HG03460 (cell line): ENCODE data around the gene UCN3.
"Not testable (repeated sequence)": the region's sequence is repeated elsewhere in the genome, so short reads cannot be mapped to it uniquely, and the experiment has no call there.

ENCODE experiments used
- ATAC-seq: cut with Tn5 transposase; IDR thresholded peaks from one replicate; pipeline ENCODE4 v1.9.1; 2021; ENCODE audit not compliant: unreplicated experiment

The UCN3 gene

GRCh38 chr10:5365928-5366327, 1.2 kb downstream of the UCN3 start:
- ATAC-seq, result no peak

DNA sequence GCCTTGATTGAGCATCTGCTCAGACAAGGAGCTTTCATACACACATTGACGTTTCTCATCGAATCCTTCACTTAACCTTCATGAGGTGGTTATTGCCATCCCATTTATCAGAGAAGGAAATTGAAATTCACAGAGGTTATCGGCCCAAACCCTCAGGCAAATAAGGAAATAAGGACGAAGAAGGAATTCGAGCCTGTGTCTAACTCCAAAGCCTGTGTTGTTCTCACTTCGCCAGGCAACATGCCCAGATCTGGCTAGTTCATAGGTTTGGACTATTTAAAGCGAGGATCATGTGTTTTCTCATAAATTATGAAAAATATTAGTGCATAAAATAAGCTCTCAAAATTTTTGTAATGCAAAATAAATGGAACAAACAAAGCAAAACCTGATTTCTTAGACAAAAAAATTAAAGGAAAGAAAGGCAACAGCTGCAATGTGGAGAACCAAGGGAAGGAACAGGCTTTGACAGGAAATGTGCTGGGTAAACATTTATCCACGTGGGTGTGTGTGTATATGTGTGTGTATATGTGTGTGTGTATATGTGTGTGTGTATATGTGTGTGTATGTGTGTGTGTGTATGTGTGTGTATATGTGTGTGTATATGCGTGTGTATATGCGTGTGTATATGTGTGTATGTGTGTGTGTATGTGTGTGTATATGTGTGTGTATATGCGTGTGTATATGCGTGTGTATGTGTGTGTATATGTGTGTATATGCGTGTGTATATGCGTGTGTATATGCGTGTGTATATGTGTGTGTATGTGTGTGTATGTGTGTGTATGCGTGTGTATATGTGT, 4.8 kb downstream of the UCN3 start:
- ATAC-seq, result no peak

GRCh38 chr10:5370493-5371352, 6.0 kb downstream of the UCN3 start:
- ATAC-seq, result no peak

- no peak for ATAC-seq
These were observed 8.5 kb downstream of the UCN3 start for GRCh38 chr10:5373307-5373706.

DNA sequence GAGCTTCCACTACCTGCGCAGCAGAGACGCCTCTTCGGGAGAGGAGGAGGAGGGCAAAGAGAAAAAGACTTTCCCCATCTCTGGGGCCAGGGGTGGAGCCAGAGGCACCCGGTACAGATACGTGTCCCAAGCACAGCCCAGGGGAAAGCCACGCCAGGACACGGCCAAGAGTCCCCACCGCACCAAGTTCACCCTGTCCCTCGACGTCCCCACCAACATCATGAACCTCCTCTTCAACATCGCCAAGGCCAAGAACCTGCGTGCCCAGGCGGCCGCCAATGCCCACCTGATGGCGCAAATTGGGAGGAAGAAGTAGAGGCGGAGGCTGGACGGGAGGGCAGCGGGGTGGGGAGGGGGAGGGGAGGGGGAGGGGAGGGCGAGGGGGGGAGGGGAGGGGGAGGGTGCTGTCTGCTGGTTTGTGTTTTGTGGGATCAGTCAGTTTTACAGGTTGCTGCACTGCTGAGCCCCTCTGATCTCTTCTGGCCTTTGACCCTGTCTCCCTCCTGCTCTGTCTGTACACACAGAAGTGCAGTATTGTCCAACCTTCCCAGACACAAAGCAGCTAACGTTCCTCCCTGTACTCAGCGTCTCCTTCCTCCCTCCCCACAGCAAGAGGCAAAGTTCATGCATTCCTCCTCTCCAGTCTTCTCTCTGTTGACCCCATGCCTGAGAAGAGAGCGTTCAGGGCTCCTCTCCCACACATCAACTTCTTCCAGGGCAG, 9.3 kb downstream of the UCN3 start:
- no peak for ATAC-seq

DNA sequence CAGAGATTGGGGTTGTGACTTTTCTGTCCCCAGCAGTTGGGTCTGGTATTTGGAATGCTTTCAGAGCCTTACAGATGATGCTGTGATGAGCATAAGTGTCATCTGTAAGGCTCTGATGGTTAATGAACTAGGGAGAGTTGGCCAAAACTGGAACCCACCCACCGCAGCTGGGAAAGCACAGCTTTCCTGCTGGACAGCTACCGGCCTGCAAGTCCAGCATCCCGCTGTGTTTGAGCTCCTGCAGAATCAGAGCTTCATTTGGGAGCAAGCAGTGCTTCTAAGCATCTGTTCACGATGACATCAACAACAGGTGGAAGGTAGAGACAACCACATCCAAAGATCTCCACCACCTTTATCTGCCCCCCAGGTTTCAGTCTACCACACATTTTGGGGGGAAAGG, 11.7 kb downstream of the UCN3 start:
- no peak for ATAC-seq

GRCh38 chr10:5379202-5379601, 14.4 kb downstream of the UCN3 start:
- not testable (repeated sequence) for ATAC-seq

- ATAC-seq, result not testable (repeated sequence)
These were observed 15.6 kb downstream of the UCN3 start for GRCh38 chr10:5380395-5380794.

- no peak for ATAC-seq
These were observed 16.4 kb downstream of the UCN3 start for GRCh38 chr10:5381187-5381586.

DNA sequence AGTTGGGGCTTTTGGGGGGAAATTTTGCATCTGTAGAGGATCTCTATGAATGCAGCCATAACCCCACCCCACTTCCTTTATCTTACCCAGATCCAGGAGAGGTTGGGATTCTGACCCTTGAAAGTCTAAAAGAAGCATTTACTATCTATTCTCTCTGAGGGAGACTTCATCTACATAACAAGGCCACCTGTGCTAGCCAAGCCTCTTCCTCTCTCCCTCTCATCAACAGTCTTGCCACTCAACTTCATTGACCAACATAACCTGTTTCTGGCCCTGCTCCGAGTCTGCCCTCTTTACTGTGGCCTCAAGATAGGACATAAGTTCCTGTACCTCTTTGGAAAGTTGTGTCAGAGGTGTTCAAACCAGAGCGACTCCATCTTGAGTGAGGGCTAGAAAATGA, 20.5 kb downstream of the UCN3 start:
- ATAC-seq, result no peak

DNA sequence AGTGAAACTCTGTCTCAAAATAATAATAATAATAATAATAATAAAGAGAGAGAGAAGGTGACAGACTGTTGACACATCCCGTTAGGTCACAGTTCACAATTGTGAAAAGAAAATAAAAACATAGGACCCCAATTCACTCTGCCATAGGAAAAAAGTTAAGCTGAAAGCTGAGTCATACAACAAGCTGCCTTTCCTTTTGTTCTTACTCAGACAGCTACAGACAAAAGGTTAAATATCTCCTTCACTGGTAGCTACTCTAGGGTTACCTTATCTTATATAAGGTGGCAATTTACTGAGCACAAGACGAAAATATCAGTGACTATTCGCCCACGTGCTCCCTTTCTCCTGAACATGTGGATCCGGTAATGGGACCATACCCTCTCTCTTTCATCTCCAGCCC, 22.4 kb downstream of the UCN3 start:
- ATAC-seq, result no peak

DNA sequence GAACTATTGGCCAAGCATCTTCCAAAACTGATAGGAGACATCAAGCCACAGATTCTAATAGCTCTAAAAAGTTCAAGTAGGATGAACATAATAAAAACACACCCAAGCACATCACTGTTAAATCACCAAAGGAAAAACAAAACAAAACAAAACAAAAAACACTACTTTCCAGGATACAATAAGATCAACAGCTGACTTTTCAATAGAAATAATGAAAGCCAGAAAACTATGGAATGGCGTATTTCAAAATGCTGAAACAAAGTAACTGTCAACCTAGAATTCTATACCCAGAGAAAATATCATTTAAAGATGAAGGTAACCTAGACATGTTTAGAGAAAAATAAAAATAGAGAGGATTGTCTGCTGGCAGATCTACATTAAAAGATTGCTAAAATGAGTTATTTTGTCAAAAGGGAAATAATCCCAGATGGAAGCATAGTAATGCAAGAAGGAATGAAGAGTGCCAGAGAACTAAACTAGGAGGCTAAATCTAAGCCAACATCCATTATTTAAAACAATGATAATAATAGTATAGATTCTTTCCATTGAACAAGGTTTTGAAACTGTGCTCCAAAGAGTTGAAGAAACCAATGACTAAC, 25.9 kb downstream of the UCN3 start:
- ATAC-seq, result no peak

DNA sequence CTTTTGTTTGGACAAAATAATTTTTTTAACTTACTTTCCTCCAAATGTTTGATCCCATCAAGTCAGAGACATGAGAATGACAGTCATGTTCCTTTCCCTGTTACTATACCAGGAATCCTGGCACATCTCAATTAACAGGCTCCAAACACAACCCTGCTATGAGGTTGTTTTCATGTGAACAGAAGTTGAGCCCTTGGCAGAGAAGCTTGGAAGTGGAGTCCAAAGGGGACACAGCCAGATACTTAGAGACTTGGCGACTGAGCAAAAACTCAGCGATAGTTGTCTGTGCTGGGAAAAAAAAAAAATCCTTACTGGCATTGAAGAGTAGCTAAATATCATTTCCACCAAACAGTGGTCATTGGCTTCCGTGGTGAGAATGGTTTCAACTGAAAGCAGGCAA, 27.0 kb downstream of the UCN3 start:
- no peak for ATAC-seq

DNA sequence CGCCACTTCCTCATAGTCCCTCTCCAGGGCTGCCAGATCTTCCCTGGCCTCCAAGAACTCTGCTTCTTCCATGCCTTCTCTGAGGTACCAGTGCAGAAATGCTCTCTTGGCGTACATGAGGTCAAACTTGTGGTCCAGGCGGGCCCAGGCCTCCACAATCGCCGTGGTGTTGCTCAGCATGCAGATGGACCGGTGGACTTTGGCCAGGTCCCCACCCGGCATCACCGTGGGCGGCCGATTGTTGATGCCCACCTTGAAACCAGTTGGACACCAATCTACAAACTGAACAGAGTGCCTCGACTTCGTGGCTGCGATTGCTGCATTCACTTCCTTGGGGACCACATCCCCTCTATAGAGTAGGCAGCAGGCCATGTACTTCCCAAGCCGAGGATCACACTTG, 28.8 kb downstream of the UCN3 start:
- ATAC-seq, result no peak

DNA sequence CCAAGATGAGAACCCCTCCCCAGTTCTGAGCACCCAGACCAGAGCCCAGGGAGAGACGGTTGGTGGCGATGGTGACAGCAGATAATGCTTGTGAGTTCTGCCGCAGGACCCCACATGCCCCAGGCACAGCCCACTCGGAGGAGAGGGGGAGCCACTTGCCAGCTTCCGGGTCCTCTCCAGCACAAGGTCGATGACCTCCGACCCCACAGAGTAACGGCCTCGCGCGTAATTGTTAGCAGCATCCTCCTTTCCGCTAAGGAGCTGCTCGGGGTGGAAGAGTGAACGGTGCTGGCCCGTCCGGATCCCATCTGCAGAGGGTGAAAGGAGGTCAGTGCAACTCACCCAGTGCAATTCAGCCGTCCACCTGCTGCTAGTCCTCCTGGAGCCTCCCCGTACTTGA, 30.4 kb downstream of the UCN3 start:
- ATAC-seq, result no peak

GRCh38 chr10:5396556-5397300, 32.0 kb downstream of the UCN3 start:
- no peak for ATAC-seq

DNA sequence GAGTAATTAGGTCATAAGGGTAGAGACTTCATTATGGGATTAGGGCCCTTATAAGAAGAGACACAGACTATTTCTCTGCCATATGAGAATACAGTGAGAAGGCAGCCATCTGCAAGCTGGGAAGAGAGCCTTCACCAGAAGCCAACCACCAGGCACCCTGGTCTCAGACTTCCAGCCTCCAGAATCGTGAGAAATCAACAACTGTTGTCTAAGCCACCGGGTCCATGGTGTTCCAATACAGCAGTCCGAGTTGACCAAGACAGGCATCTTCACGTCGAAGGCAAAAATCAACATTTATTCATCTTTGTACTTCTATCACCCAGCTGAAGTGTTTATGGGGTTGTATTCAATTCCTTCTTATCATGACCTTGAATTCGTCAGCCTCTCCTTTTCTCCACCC, 34.6 kb downstream of the UCN3 start:
- ATAC-seq, result no peak

- no peak for ATAC-seq
These were observed 35.9 kb downstream of the UCN3 start for GRCh38 chr10:5400468-5401240.

- no peak for ATAC-seq
These were observed 38.0 kb downstream of the UCN3 start for GRCh38 chr10:5402798-5403197.
